ENCODE data around the gene APOL2. TPM values are rescaled to one million over a fixed set of nuclear protein-coding genes. Genes with fewer than 3 reads are reported as not detected.
A peak's percentile ranks its signal among the peaks of the same experiment; 100 is the strongest.
"Not testable (repeated sequence)": the region's sequence is repeated elsewhere in the genome, so short reads cannot be mapped to it uniquely, and the experiment has no call there.

Gene APOL2
- total RNA-seq, 1 donor = 26.7 TPM

- peak overlapping the region; percentile 61 for H3K4me3 ChIP-seq (ENCODE audit: low read length)
- no peaks in the 10 kb centered on the region for H3K27me3 ChIP-seq (ENCODE audit: insufficient read depth, low read length)
- H3K4me1 ChIP-seq (ENCODE audit: insufficient read depth, low read length) = peaks cover 47% of the 10 kb centered on the region
- H3K9me3 ChIP-seq (ENCODE audit: low read depth, low read length) = no peaks in the 10 kb centered on the region
Observed at GRCh38 chr22:36237462-36238372, 1.6 kb downstream of the APOL2 start.

- H3K4me3 ChIP-seq (ENCODE audit: low read length) = no peak overlapping the region
- H3K4me1 ChIP-seq (ENCODE audit: insufficient read depth, low read length) = peaks cover 49% of the 10 kb centered on the region
- H3K9me3 ChIP-seq (ENCODE audit: low read depth, low read length) = no peaks in the 10 kb centered on the region
- no peaks in the 10 kb centered on the region for H3K27me3 ChIP-seq (ENCODE audit: insufficient read depth, low read length)
Observed at GRCh38 chr22:36236388-36237319, 2.7 kb downstream of the APOL2 start.

GRCh38 chr22:36235585-36235984 lies 3.7 kb downstream of the APOL2 start:
- Histone ChIP-seq H3K4me3 (ENCODE audit: low read length) (no peak overlapping the region), H3K4me1 (ENCODE audit: insufficient read depth, low read length) (peaks cover 49% of the 10 kb centered on the region)

GRCh38 chr22:36234919-36235318 lies 4.4 kb downstream of the APOL2 start:
- Histone ChIP-seq H3K4me3 (ENCODE audit: low read length) (no peak overlapping the region), H3K27me3 (ENCODE audit: insufficient read depth, low read length) (no peaks in the 10 kb centered on the region), H3K9me3 (ENCODE audit: low read depth, low read length) (no peaks in the 10 kb centered on the region), H3K4me1 (ENCODE audit: insufficient read depth, low read length) (peaks cover 47% of the 10 kb centered on the region)

More at GRCh38 chr22:36235585-36235984, 3.7 kb downstream of the APOL2 start:
- Histone ChIP-seq H3K27me3 (ENCODE audit: insufficient read depth, low read length) (no peaks in the 10 kb centered on the region), H3K9me3 (ENCODE audit: low read depth, low read length) (no peaks in the 10 kb centered on the region)

GRCh38 chr22:36234213-36234612 lies 5.1 kb downstream of the APOL2 start:
- Histone ChIP-seq H3K4me3 (ENCODE audit: low read length) (no peak overlapping the region), H3K4me1 (ENCODE audit: insufficient read depth, low read length) (peaks cover 42% of the 10 kb centered on the region), H3K27me3 (ENCODE audit: insufficient read depth, low read length) (no peaks in the 10 kb centered on the region), H3K9me3 (ENCODE audit: low read depth, low read length) (no peaks in the 10 kb centered on the region)

GRCh38 chr22:36233796-36234195 lies 5.5 kb downstream of the APOL2 start:
- H3K4me1 ChIP-seq (ENCODE audit: insufficient read depth, low read length) = peaks cover 42% of the 10 kb centered on the region
- no peaks in the 10 kb centered on the region for H3K9me3 ChIP-seq (ENCODE audit: low read depth, low read length)
- no peak overlapping the region for H3K4me3 ChIP-seq (ENCODE audit: low read length)
- no peaks in the 10 kb centered on the region for H3K27me3 ChIP-seq (ENCODE audit: insufficient read depth, low read length)

- no peak overlapping the region for H3K4me3 ChIP-seq (ENCODE audit: low read length)
- H3K27me3 ChIP-seq (ENCODE audit: insufficient read depth, low read length) = no peaks in the 10 kb centered on the region
- H3K4me1 ChIP-seq (ENCODE audit: insufficient read depth, low read length) = peaks cover 32% of the 10 kb centered on the region
- no peaks in the 10 kb centered on the region for H3K9me3 ChIP-seq (ENCODE audit: low read depth, low read length)
Observed at GRCh38 chr22:36232715-36233401, 6.5 kb downstream of the APOL2 start.

GRCh38 chr22:36231051-36231450 lies 8.3 kb downstream of the APOL2 start:
- H3K4me3 ChIP-seq (ENCODE audit: low read length); H3K9me3 ChIP-seq (ENCODE audit: low read depth, low read length); H3K27me3 ChIP-seq (ENCODE audit: insufficient read depth, low read length): not testable (repeated sequence)
- H3K4me1 ChIP-seq (ENCODE audit: insufficient read depth, low read length) = peaks cover 16% of the 10 kb centered on the region

- H3K4me3 ChIP-seq (ENCODE audit: low read length); H3K27me3 ChIP-seq (ENCODE audit: insufficient read depth, low read length); H3K9me3 ChIP-seq (ENCODE audit: low read depth, low read length): not testable (repeated sequence)
- H3K4me1 ChIP-seq (ENCODE audit: insufficient read depth, low read length) = peaks cover 11% of the 10 kb centered on the region
Observed at GRCh38 chr22:36229649-36230048, 9.7 kb downstream of the APOL2 start.

GRCh38 chr22:36228944-36229343 lies 10.4 kb downstream of the APOL2 start:
- Histone ChIP-seq H3K9me3 (ENCODE audit: low read depth, low read length) (no peaks in the 10 kb centered on the region), H3K27me3 (ENCODE audit: insufficient read depth, low read length) (no peaks in the 10 kb centered on the region), H3K4me3 (ENCODE audit: low read length) (no peak overlapping the region), H3K4me1 (ENCODE audit: insufficient read depth, low read length) (peaks cover 9% of the 10 kb centered on the region)

GRCh38 chr22:36228369-36228768 lies 11.0 kb downstream of the APOL2 start:
- H3K4me1 ChIP-seq (ENCODE audit: insufficient read depth, low read length); H3K9me3 ChIP-seq (ENCODE audit: low read depth, low read length); H3K4me3 ChIP-seq (ENCODE audit: low read length); H3K27me3 ChIP-seq (ENCODE audit: insufficient read depth, low read length): not testable (repeated sequence)

- H3K27me3 ChIP-seq (ENCODE audit: insufficient read depth, low read length) = no peaks in the 10 kb centered on the region
- H3K9me3 ChIP-seq (ENCODE audit: low read depth, low read length) = no peaks in the 10 kb centered on the region
- H3K4me1 ChIP-seq (ENCODE audit: insufficient read depth, low read length) = peaks cover 3% of the 10 kb centered on the region
- no peak overlapping the region for H3K4me3 ChIP-seq (ENCODE audit: low read length)
Observed at GRCh38 chr22:36227806-36228205, 11.5 kb downstream of the APOL2 start.

GRCh38 chr22:36227396-36227795 lies 11.9 kb downstream of the APOL2 start:
- H3K4me3 ChIP-seq (ENCODE audit: low read length) = no peak overlapping the region
- no peaks in the 10 kb centered on the region for H3K4me1 ChIP-seq (ENCODE audit: insufficient read depth, low read length)
- H3K27me3 ChIP-seq (ENCODE audit: insufficient read depth, low read length) = no peaks in the 10 kb centered on the region
- no peaks in the 10 kb centered on the region for H3K9me3 ChIP-seq (ENCODE audit: low read depth, low read length)

GRCh38 chr22:36226189-36226588 lies 13.1 kb downstream of the APOL2 start:
- Histone ChIP-seq H3K4me1 (ENCODE audit: insufficient read depth, low read length) (no peaks in the 10 kb centered on the region), H3K27me3 (ENCODE audit: insufficient read depth, low read length) (no peaks in the 10 kb centered on the region)

More at GRCh38 chr22:36226189-36226588, 13.1 kb downstream of the APOL2 start:
- Histone ChIP-seq H3K4me3 (ENCODE audit: low read length) (no peak overlapping the region), H3K9me3 (ENCODE audit: low read depth, low read length) (no peaks in the 10 kb centered on the region)
